Omental fat pad (tissue), 4 donors: ENCODE results near the gene SLC39A5. TPM values are rescaled to one million over a fixed set of nuclear protein-coding genes. Genes with fewer than 3 reads are reported as not detected.

ENCODE experiments used
- ATAC-seq: fragments of 150-250 bp; one replicate; pipeline ENCODE4 v1.9.1; 2016; ENCODE audit warnings: mild to moderate bottlenecking, moderate library complexity; ENCODE audit not compliant: low FRiP score
- DNase-seq: peaks from one replicate; pipeline ENCODE4 v3.0.0-alpha.2; 2019; ENCODE audit warnings: low spot score
- CTCF ChIP-seq, 3 donors: fragments of 450-650 bp; IDR thresholded peaks; one replicate each; pipeline ENCODE4 v1.5.1; 2016 to 2017; ENCODE audit warnings: antibody characterized with exemption in 3 of 3, mild to moderate bottlenecking in 3 of 3, moderate library complexity in 2 of 3
- total RNA-seq, 4 donors: library from RNA; depleted of rRNA; stranded (reverse); fragments of >200 nt; gene quantifications; one replicate each; pipeline ENCODE4 v1.1.0, GENCODE V29; 2016

SLC39A5 gene
- total RNA-seq, 4 donors from 2014 or later, result not detected

- ATAC-seq, result no peak
- no peak for DNase-seq
- no peak for TF ChIP-seq CTCF (IDR thresholded peaks at IDR 0.05)
Observed at GRCh38 chr12:56216461-56216860, 13.4 kb upstream of the SLC39A5 start.

- ATAC-seq (no peak), DNase-seq (no peak)
- TF ChIP-seq CTCF (IDR thresholded peaks at IDR 0.05), result no peak
Observed at GRCh38 chr12:56219840-56220239, 10.0 kb upstream of the SLC39A5 start.

GRCh38 chr12:56220611-56221231 lies 9.1 kb upstream of the SLC39A5 start:
- no peak for TF ChIP-seq CTCF (IDR thresholded peaks at IDR 0.05)
- DNase-seq, result no peak
- ATAC-seq, result no peak

GRCh38 chr12:56221232-56221756 lies 8.6 kb upstream of the SLC39A5 start:
- peak; percentile 31 for ATAC-seq
- no peak for DNase-seq
- no peak for TF ChIP-seq CTCF (IDR thresholded peaks at IDR 0.05)

- ATAC-seq (peak; percentile 85), DNase-seq (peak; percentile 95)
- no peak for TF ChIP-seq CTCF (IDR thresholded peaks at IDR 0.05)
Observed at GRCh38 chr12:56221757-56222530, 7.9 kb upstream of the SLC39A5 start, which contains the start of gene RNF41. Gene RNF41 (minus strand): TSS chr12:56221922. CDS start chr12:56214047, 7,875 bp downstream.

GRCh38 chr12:56222531-56222895 lies 7.3 kb upstream of the SLC39A5 start:
- no peak for DNase-seq
- ATAC-seq, result no peak
- TF ChIP-seq CTCF (IDR thresholded peaks at IDR 0.05), result no peak
